Measurements from ENCODE around the gene ARHGAP24. TPM values are rescaled to one million over a fixed set of nuclear protein-coding genes. Genes with fewer than 3 reads are reported as not detected.
"Not testable (repeated sequence)": the region's sequence is repeated elsewhere in the genome, so short reads cannot be mapped to it uniquely, and the experiment has no call there.

Gene ARHGAP24
- total RNA-seq, 1 donor from 2014 or later: 9.9 TPM

- H3K4me3 ChIP-seq (ENCODE audit: low read depth, low read length): no peak overlapping the region
- TF ChIP-seq, protein P1, sequence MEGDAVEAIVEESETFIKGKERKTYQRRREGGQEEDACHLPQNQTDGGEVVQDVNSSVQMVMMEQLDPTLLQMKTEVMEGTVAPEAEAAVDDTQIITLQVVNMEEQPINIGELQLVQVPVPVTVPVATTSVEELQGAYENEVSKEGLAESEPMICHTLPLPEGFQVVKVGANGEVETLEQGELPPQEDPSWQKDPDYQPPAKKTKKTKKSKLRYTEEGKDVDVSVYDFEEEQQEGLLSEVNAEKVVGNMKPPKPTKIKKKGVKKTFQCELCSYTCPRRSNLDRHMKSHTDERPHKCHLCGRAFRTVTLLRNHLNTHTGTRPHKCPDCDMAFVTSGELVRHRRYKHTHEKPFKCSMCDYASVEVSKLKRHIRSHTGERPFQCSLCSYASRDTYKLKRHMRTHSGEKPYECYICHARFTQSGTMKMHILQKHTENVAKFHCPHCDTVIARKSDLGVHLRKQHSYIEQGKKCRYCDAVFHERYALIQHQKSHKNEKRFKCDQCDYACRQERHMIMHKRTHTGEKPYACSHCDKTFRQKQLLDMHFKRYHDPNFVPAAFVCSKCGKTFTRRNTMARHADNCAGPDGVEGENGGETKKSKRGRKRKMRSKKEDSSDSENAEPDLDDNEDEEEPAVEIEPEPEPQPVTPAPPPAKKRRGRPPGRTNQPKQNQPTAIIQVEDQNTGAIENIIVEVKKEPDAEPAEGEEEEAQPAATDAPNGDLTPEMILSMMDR (conservative IDR thresholded peaks at IDR 0.05; ENCODE audit: low read depth, low read length): no peak
- peak; percentile 42 for DNase-seq (ENCODE audit: low read depth)
These were observed 423.3 kb downstream of the ARHGAP24 start for GRCh38 chr4:85898231-85898630.

- H3K4me3 ChIP-seq (ENCODE audit: low read depth, low read length): no peak overlapping the region
- TF ChIP-seq, protein P1 (conservative IDR thresholded peaks at IDR 0.05; ENCODE audit: low read depth, low read length): no peak
- no peak for DNase-seq (ENCODE audit: low read depth)
These were observed 426.6 kb downstream of the ARHGAP24 start for GRCh38 chr4:85901500-85901899.

GRCh38 chr4:85902647-85903046 lies 427.7 kb downstream of the ARHGAP24 start:
- not testable (repeated sequence) for H3K4me3 ChIP-seq (ENCODE audit: low read depth, low read length); DNase-seq (ENCODE audit: low read depth)

GRCh38 chr4:85905761-85906160 lies 430.8 kb downstream of the ARHGAP24 start:
- no peak for DNase-seq (ENCODE audit: low read depth)
- TF ChIP-seq, protein P1 (conservative IDR thresholded peaks at IDR 0.05; ENCODE audit: low read depth, low read length): no peak
- H3K4me3 ChIP-seq (ENCODE audit: low read depth, low read length): no peak overlapping the region

DNA sequence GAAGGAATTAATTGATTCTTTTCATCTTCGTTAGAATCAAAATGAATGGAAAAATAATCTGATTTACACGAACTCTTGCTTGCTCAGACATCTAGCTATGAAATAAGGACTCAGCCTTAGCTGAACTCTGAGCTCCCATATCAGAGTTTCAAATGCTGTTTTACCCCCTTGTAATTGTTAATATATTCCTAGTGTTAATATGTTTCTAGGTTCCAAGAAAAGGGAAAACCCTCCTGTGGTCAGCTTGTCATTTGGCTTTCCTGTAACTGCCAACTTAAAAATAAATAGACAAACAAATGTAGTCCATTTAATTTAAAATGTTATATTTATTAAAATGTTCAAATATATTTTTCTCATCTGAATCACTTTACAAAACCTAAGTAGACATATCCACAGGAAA lies 432.1 kb downstream of the ARHGAP24 start:
- peak overlapping the region; percentile 2 for H3K4me3 ChIP-seq (ENCODE audit: low read depth, low read length)
- no peak for DNase-seq (ENCODE audit: low read depth)
- TF ChIP-seq, protein P1 (conservative IDR thresholded peaks at IDR 0.05; ENCODE audit: low read depth, low read length): no peak

DNA sequence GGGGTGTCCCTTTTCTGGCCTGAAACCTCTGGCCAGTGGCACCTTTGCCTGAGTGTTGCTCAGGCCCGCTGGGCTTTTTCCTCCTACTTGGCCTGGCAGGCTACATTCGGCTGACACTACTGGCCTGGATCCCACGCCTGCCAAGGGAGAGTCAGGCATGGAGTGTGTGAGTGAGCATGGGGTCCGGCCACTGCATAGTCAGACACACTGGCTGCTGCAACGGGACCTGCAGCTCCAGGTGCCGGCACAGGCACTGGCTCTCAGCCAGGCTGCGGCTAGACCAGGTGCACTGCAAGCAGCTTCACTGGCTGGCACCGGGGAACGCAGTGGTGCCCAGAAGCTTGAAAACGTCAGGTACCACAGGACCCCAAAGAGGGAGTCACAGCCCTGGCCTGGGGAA lies 434.9 kb downstream of the ARHGAP24 start:
- H3K4me3 ChIP-seq (ENCODE audit: low read depth, low read length): no peak overlapping the region
- DNase-seq (ENCODE audit: low read depth): no peak
- TF ChIP-seq, protein P1 (conservative IDR thresholded peaks at IDR 0.05; ENCODE audit: low read depth, low read length): no peak

DNA sequence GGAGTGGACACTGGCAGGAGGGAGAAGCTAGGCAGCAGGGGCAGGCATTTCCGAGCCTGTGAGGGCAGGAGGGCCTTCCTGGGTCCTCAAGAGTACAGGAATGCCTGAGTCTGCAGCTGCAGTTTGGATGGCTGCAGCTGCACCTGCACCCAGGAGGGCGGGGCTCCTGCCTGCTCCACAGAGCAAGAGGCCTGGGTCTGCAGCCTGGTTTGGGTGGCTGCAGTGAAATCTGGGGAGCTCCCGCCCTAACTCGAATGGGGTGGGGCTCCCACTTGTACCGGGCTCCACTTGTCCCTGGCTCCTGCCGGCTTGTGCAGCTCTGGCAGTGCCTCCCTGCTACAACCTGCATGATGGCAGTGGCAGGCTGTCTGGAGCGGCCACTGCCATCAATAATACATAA lies 436.0 kb downstream of the ARHGAP24 start:
- no peak overlapping the region for H3K4me3 ChIP-seq (ENCODE audit: low read depth, low read length)
- TF ChIP-seq, protein P1 (conservative IDR thresholded peaks at IDR 0.05; ENCODE audit: low read depth, low read length): no peak

More for the DNA sequence above, 436.0 kb downstream of the ARHGAP24 start:
- no peak for DNase-seq (ENCODE audit: low read depth)

All from epithelial cell of proximal tubule (primary cell).